OCI-M1 (cell line): ENCODE measurements around the gene NDUFAF2.
"Not testable (repeated sequence)": the region's sequence is repeated elsewhere in the genome, so short reads cannot be mapped to it uniquely, and the experiment has no call there.

ENCODE experiments used
- DNase-seq: peaks from one replicate; lab custom pipeline; 2025; lab: John Stamatoyannopoulos, UW

NDUFAF2 gene

GRCh38 chr5:61177716-61178115, 232.7 kb downstream of the NDUFAF2 start:
- no peak for DNase-seq

- DNase-seq = no peak
Measured at GRCh38 chr5:61178702-61179101, 233.7 kb downstream of the NDUFAF2 start.

- peak; percentile 54 for DNase-seq
Measured at GRCh38 chr5:61180886-61181285, 235.9 kb downstream of the NDUFAF2 start.

- peak; percentile 79 for DNase-seq
Measured at GRCh38 chr5:61182449-61182848, 237.4 kb downstream of the NDUFAF2 start.

- no peak for DNase-seq
Measured at GRCh38 chr5:61183538-61183937, 238.5 kb downstream of the NDUFAF2 start.

- no peak for DNase-seq
Measured at GRCh38 chr5:61184708-61185107, 239.7 kb downstream of the NDUFAF2 start.

- no peak for DNase-seq
Measured at GRCh38 chr5:61186634-61187033, 241.6 kb downstream of the NDUFAF2 start.

- DNase-seq = not testable (repeated sequence)
Measured at GRCh38 chr5:61187352-61187751, 242.3 kb downstream of the NDUFAF2 start.

- DNase-seq = not testable (repeated sequence)
Measured at GRCh38 chr5:61187826-61188225, 242.8 kb downstream of the NDUFAF2 start.

GRCh38 chr5:61198606-61199005, 253.6 kb downstream of the NDUFAF2 start:
- no peak for DNase-seq

- DNase-seq = no peak
Measured at GRCh38 chr5:61200582-61201155, 255.7 kb downstream of the NDUFAF2 start.

GRCh38 chr5:61202213-61202612, 257.2 kb downstream of the NDUFAF2 start:
- no peak for DNase-seq
